PC-9 (cell line): ENCODE results near the gene TMOD3. TPM values are rescaled to one million over a fixed set of nuclear protein-coding genes. Genes with fewer than 3 reads are reported as not detected.

ENCODE experiments used
- BruUV-seq: library from RNA; stranded (reverse); fragments of 400-500 nt; replicated peaks from 2 replicates; lab custom pipeline; 2021; lab: Mats Ljungman, UMichigan
- CTCF ChIA-PET: fragments of 300-600 bp; sonication (Branson Sonifier 250); formaldehyde crosslinking; loops from one replicate; lab custom pipeline; 2022; ENCODE audit warnings: antibody characterized with exemption; lab: Charles Lee
- POLR2A ChIA-PET: fragments of 300-600 bp; sonication (Branson Sonifier 250); formaldehyde crosslinking; loops from one replicate; lab custom pipeline; 2022; ENCODE audit warnings: antibody characterized with exemption; ENCODE audit not compliant: unreplicated experiment; lab: Charles Lee
- DNase-seq, 2 experiments: peaks; one replicate each; pipeline versions ENCODE4 v3.0.0 to v3.0.0-alpha.2; 2015 to 2022; ENCODE audit warnings: mixed read lengths in 1 of 2
- H2AFZ ChIP-seq: fragments of 200-600 bp; sonication (generic); 2 replicates; pipeline ENCODE4 v1.8.1; 2017; ENCODE audit warnings: antibody characterized with exemption
- H3F3A ChIP-seq: fragments of 200-600 bp; sonication (generic); 2 replicates; pipeline ENCODE4 v1.8.1; 2017; ENCODE audit warnings: antibody characterized with exemption, mild to moderate bottlenecking, low read depth; ENCODE audit not compliant: insufficient read depth
- H3K27ac ChIP-seq: fragments of 200-600 bp; sonication (generic); 2 replicates; pipeline ENCODE4 v1.6.1; 2016; ENCODE audit warnings: mixed run types
- H3K27me3 ChIP-seq: fragments of 200-600 bp; sonication (generic); 2 replicates; pipeline ENCODE4 v1.6.1; 2016; ENCODE audit warnings: low read depth, mixed run types; ENCODE audit not compliant: insufficient read depth
- H3K36me3 ChIP-seq: fragments of 200-600 bp; sonication (generic); 2 replicates; pipeline ENCODE4 v1.6.1; 2016; ENCODE audit warnings: low read depth, mixed run types
- H3K4me1 ChIP-seq: fragments of 200-600 bp; sonication (generic); replicated peaks from 2 replicates; pipeline ENCODE4 v1.6.1; 2016; ENCODE audit warnings: mixed run types; ENCODE audit not compliant: insufficient read depth
- H3K4me2 ChIP-seq: fragments of 200-600 bp; sonication (generic); 2 replicates; pipeline ENCODE4 v1.6.1; 2017; ENCODE audit warnings: mixed run types
- H3K4me3 ChIP-seq: fragments of 200-600 bp; sonication (generic); 2 replicates; pipeline ENCODE4 v1.6.1; 2016; ENCODE audit warnings: mixed run types
- H3K79me2 ChIP-seq: fragments of 200-600 bp; sonication (generic); 2 replicates; pipeline ENCODE4 v1.6.1; 2017; ENCODE audit warnings: low read depth, mixed run types
- H3K9me2 ChIP-seq: fragments of 200-600 bp; sonication (generic); 2 replicates; pipeline ENCODE4 v1.8.1; 2017; ENCODE audit warnings: mild to moderate bottlenecking; ENCODE audit not compliant: insufficient read depth
- H3K9me3 ChIP-seq: fragments of 200-600 bp; sonication (generic); 2 replicates; pipeline ENCODE4 v1.8.1; 2016; ENCODE audit warnings: low read depth; ENCODE audit not compliant: insufficient read depth
- H4K20me1 ChIP-seq: fragments of 200-600 bp; sonication (generic); 2 replicates; pipeline ENCODE4 v1.8.1; 2017; ENCODE audit not compliant: insufficient read depth
- EZH2 ChIP-seq: fragments of 200-600 bp; sonication (generic); IDR thresholded peaks from 2 replicates; pipeline ENCODE4 v1.8.0; 2017; ENCODE audit warnings: antibody characterized with exemption, low read depth
- intact Hi-C: fragments of 100-400 bp; cut with micrococcal nuclease; formaldehyde crosslinking; loops from one replicate; pipeline ENCODE4 v1.10.0; 2022; ENCODE audit not compliant: unreplicated experiment
- total RNA-seq: library from RNA; stranded (reverse); gene quantifications from 2 replicates; pipeline ENCODE4 v1.2.3, GENCODE V29; 2021
- TF ChIP-seq, protein P1 (sequence below): fragments of 200-600 bp; sonication (generic); conservative IDR thresholded peaks from 2 replicates; pipeline ENCODE4 v1.6.1; 2017; ENCODE audit warnings: mixed run types, antibody characterized with exemption, mild to moderate bottlenecking, moderate library complexity

Gene TMOD3
- total RNA-seq, 1 experiment from 2014 or later, result 125 TPM

DNA sequence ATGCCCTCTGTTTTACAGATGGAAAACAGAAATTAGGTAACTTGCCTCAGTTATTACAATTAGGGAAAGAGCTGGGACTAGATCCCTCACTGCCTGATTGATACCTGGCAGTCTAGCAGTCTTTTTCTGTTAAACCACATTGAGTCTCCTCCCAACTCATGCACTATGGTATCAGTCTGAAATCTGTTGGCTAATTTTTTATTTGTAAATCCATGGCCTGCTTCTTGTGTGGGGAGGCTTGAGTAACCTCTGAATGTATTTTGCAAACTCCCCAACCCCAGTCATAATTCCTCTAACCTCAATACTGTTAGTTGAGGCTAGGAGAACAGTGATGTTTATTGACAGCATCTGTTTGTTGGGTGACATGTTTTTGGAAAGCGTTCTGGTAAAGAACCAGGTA is 35.9 kb downstream of the TMOD3 start:
- no peaks in the 10 kb centered on the region for H3K9me2 ChIP-seq
- no peak overlapping the region for H3K4me2 ChIP-seq
- no peak overlapping the region for H2AFZ ChIP-seq
- intact Hi-C loops, result no loop called here
- no peak overlapping the region for H3K4me3 ChIP-seq
- POLR2A ChIA-PET, result no interaction called here
- no peaks in the 10 kb centered on the region; the same call in 1 of the 2 replicates for H4K20me1 ChIP-seq
- no peak for TF ChIP-seq EZH2
- TF ChIP-seq, protein P1, sequence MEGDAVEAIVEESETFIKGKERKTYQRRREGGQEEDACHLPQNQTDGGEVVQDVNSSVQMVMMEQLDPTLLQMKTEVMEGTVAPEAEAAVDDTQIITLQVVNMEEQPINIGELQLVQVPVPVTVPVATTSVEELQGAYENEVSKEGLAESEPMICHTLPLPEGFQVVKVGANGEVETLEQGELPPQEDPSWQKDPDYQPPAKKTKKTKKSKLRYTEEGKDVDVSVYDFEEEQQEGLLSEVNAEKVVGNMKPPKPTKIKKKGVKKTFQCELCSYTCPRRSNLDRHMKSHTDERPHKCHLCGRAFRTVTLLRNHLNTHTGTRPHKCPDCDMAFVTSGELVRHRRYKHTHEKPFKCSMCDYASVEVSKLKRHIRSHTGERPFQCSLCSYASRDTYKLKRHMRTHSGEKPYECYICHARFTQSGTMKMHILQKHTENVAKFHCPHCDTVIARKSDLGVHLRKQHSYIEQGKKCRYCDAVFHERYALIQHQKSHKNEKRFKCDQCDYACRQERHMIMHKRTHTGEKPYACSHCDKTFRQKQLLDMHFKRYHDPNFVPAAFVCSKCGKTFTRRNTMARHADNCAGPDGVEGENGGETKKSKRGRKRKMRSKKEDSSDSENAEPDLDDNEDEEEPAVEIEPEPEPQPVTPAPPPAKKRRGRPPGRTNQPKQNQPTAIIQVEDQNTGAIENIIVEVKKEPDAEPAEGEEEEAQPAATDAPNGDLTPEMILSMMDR, result no peak
- H3K27me3 ChIP-seq, result no peaks in the 10 kb centered on the region
- H3K9me3 ChIP-seq, result no peaks in the 10 kb centered on the region
- peaks cover 15% of the 10 kb centered on the region; the same call in 1 of the 2 replicates for H3F3A ChIP-seq
- no peak overlapping the region for H3K27ac ChIP-seq
- BruUV-seq, result no TSS peak
- no peak for DNase-seq
- peaks cover 14% of the 10 kb centered on the region; the same call in 1 of the 2 replicates for H3K36me3 ChIP-seq
- peaks cover 26% of the 10 kb centered on the region for H3K4me1 ChIP-seq
- peaks cover 52% of the 10 kb centered on the region for H3K79me2 ChIP-seq
- CTCF ChIA-PET, result interaction anchor here (1.0 kb wide), 1 partner anchor 78 kb away, joined by 4 read pairs; no protein-coding TSS in a partner anchor

DNA sequence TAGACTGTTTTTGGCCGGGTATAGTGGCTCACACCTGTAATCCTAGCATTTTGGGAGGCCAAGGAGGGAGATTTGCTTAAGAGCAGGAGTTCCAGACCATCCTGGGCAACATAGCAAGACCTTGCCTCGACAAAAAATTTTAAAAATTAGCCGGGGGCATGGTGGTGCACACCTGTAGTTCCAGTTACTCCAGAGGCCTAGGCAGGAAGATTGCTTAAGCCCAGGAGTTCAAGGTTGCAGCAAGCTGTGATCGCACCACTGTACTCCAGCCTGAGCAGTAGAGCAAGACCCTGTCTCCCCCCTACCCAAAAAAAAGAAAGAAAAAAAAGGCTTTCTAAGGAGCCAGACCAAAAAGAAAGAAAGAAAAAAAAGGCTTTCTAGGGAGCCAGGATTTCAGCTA is 36.7 kb downstream of the TMOD3 start:
- no peak overlapping the region for H3K4me2 ChIP-seq
- no peak overlapping the region for H3K27ac ChIP-seq
- H3K36me3 ChIP-seq, result peaks cover 22% of the 10 kb centered on the region
- no peak for DNase-seq
- no peaks in the 10 kb centered on the region for H3K9me2 ChIP-seq
- CTCF ChIA-PET, result interaction anchor here (1.0 kb wide), 1 partner anchor 79 kb away, joined by 4 read pairs; no protein-coding TSS in a partner anchor
- H3K4me1 ChIP-seq, result peaks cover 26% of the 10 kb centered on the region
- H4K20me1 ChIP-seq, result no peaks in the 10 kb centered on the region; the same call in 1 of the 2 replicates
- POLR2A ChIA-PET, result no interaction called here
- H3K27me3 ChIP-seq, result no peaks in the 10 kb centered on the region
- TF ChIP-seq, protein P1, result no peak
- no peak for TF ChIP-seq EZH2
- no peak overlapping the region for H2AFZ ChIP-seq
- H3F3A ChIP-seq, result peaks cover 18% of the 10 kb centered on the region; the same call in 1 of the 2 replicates
- intact Hi-C loops, result no loop called here
- no peaks in the 10 kb centered on the region for H3K9me3 ChIP-seq
- H3K79me2 ChIP-seq, result peaks cover 54% of the 10 kb centered on the region
- BruUV-seq, result no TSS peak
- no peak overlapping the region for H3K4me3 ChIP-seq

DNA sequence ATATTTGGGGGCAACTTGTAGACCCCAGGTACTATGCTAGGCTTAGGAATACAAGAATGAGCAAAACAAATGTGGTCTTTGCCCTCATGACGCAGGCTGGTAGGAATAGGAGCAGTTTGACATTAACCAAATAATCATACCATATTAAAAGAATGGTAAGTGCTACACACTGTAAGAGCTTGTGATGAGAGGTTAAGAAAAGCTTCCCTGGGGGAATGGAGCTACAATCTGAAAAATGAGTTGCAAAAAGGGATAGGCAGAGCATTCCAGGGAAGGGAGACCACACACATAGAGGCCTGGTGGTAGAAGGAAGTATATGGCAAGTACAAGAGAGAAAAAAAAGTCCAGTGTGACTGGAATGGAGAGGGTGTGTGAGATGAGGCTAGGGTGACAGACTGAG is 37.3 kb downstream of the TMOD3 start:
- CTCF ChIA-PET, result interaction anchor here (0.5 kb wide), 2 partner anchors 10 to 39 kb away, joined by 5 to 6 read pairs; no protein-coding TSS in a partner anchor
- TF ChIP-seq, protein P1, result no peak
- no peak for TF ChIP-seq EZH2
- Histone ChIP-seq H2AFZ (no peak overlapping the region), H3K9me2 (no peaks in the 10 kb centered on the region), H3K4me3 (no peak overlapping the region), H3K27ac (no peak overlapping the region), H3K9me3 (no peaks in the 10 kb centered on the region), H3K36me3 (peaks cover 23% of the 10 kb centered on the region), H3K4me1 (peaks cover 26% of the 10 kb centered on the region), H3K4me2 (no peak overlapping the region), H3K27me3 (no peaks in the 10 kb centered on the region), H4K20me1 (no peaks in the 10 kb centered on the region; the same call in 1 of the 2 replicates), H3K79me2 (peaks cover 56% of the 10 kb centered on the region), H3F3A (peaks cover 20% of the 10 kb centered on the region; the same call in 1 of the 2 replicates)
- no TSS peak for BruUV-seq
- POLR2A ChIA-PET, result interaction anchor here (0.6 kb wide), 1 partner anchor 24 kb away, joined by 8 read pairs; no protein-coding TSS in a partner anchor
- intact Hi-C loops, result no loop called here
- DNase-seq, result no peak
